HG03159 (cell line): Measurements from ENCODE around the gene ZNHIT6.

Source experiments
- ATAC-seq: cut with Tn5 transposase; IDR thresholded peaks from one replicate; pipeline ENCODE4 v1.9.1; 2021; ENCODE audit warnings: mild to moderate bottlenecking, moderate library complexity; ENCODE audit not compliant: unreplicated experiment

The ZNHIT6 gene

DNA sequence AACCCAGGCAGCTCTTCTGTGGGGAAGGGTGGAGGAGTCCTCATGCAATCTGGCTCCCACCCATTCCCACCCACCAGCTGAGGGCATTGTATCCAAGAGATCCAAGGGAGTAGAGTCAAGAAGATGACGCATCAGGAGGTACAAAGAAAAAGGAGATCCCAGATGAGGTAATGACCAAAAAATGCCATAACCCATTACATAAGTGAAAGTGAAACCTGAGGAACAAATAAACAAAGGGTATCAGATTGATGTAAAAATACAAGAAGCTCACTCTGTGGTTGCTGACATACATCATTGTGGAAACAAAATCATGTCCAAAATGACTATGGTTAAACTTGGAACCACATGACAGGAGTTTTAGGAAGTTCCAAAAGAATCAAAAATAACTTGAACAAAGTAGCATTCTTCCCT, 85.2 kb downstream of the ZNHIT6 start:
- no peak for ATAC-seq

DNA sequence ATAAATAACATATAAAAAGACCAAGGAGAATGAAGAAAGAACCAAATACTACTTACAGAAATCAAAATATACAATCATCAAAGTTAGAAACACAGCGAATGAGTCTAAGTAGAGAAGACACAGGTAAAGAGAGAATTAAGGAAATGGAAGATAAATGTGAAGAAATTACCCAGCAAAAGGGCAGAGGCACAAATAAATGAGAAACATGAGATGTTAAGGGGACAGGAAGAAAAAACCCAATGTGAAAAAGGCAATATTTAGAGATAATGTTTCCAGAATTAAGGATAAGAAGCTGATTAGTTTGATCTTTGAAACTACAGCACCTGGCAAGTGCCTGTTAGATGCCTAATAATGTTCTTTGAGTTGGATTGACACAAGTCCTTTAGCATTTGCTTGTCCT, 86.8 kb downstream of the ZNHIT6 start:
- no peak for ATAC-seq

DNA sequence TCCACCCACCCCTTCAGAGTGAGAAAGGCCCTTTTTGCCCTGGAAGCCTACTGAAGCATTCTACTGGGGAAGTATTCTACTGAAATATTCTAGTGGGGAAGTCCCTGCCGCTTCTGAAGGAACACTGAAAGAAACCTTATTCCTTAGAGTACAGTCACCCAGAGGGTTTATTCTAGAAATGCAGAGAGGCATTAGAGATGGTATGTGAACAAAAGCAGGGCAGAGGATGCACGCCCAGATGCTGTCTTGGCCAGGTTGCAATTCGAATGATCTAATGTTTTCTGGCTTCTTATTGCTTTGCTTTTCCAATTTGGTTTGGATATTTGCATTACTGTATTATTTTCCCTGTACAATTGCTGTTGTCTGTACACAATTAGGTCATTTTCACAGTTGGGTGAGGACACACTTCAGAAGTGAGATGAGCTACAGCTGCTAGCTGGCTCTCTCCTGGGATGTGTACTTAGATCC, 90.6 kb downstream of the ZNHIT6 start:
- no peak for ATAC-seq

DNA sequence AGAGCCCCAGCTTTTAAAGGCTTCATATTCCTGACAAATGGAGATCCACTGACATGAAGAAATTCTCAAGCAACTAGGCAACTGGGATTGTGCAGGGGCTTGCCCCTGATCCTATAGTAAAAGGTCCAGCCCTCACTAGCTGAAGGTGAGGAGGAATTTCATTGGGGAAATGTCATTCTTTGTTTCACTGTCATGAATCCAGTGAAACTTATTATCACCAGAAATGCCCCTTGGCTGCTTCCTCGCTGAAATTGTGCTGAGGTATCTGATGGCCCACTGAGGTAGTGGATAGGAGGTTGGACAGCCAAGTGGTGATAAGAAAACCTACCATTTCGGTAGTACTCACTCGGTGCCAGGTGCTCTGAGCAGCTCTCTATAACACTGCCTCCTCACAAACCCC, 91.5 kb downstream of the ZNHIT6 start:
- ATAC-seq, result no peak

DNA sequence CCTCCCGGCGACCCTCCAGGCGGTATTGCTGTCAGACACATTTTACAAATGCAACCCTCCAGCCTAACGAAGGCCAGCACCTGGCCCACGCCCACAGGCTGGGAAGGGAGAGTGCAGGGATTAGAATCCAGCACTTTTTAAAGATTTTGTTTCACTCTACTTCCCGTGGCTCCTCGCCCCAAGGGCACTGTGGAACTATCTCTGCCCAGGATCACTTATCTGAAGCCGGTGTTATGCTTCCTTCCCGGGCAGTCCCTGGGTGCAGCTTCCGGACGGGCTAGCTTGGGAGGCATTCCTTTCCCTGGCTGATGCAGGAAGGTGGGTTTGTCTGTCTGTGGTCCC, 91.9 kb downstream of the ZNHIT6 start:
- ATAC-seq, result no peak

DNA sequence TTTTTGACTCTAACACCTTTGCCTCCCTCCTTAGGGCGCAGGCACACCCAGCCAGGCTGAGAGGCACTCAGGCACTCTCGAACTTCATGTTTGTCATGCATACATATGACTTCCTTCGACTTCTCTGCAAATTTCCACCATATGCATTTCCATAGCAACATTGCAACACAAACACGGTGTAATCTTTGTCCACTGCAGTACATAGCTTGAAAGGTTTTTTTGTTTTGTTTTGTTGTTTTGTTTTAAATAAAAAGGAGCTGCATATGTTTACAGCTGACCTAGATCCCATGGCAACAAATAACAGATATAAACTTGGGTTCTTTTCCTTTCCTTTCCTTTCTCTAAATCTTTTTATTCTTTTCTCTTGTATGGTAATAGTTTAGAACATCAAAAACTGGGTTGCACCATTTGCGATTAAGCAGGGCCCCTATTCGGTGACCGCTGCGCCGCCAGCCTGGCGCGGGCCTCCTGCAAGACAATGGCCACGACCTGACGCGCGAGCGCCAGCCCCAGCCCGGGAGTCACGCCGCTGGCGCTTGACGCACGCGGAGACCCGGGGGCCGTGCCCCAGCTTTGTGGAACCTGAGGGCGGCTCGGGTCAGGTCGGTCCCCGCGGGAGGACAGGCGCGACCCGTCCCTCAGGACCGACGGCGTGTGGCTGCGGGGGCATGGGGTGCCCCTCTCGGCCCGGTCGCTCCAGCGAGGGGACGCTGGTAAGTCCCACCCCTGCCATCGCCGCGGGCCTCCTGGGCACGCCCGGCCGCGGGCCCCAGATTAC, 92.5 kb downstream of the ZNHIT6 start:
- no peak for ATAC-seq

DNA sequence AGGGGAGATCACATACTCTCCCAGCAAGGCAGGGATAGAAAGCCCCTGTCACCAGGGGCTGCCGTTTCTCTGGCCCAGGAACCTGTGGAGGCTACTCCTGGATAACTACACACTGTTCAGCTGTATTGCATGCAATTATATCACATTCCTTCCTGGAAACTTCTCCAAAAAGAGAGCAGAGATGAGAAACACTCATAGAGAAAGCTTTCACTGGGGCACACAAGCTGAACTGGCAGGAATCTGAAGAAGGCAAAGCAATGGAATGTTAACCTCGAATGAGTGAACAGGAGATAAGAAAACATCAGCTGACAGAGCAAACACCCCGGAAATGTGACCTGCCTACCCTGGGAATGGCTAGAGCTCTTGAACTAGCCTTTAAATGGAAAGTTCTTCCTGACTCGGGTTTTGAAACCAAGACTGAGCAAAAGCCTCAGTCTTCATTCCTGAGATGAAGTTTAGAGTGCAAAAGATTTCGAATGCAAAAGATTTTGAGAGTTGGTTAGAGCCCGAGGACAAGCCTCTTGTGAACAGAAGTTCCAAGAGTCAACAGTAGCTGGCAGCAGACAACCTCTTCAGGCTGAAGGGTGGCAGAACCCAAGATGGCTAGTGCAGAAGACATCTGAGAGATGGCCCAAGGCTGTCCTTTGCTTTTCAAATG, 95.4 kb downstream of the ZNHIT6 start:
- ATAC-seq, result no peak

DNA sequence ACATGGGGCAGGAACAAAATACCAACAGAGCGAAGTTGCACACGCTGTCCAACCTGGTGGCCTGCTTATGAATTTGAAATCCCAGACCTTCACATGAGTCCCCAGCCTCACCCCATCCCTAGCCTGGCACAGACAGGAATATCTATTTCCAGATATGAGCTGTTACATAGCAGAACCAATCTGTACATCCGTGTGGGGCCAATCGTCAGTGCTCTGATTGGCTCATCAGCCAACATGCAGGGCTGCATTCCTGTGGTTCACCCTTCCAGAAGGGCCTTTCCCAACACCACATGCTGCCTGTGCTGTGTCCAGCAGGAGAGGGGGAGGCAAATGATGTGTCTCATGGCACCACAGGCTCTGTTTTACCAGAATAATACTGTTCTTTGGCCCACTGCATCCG, 96.4 kb downstream of the ZNHIT6 start:
- no peak for ATAC-seq

DNA sequence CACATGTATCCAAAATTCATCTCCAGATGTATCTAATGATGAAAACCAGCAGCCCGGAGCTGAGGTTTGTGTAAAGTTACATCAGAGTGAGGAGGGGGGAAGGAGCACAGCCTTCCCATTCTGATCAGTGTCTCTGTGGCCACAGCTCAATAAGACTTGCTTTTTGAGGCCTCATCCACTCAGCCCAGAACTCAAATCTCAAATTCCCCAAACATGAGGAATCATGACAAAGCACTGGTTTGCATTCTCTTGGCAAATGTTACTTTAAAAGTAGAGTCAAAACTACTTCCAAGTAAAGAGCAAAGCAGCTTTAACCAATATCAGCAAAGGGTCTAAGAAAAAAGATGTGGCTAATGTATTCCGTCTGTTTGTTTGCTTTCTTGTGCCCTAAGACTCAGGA, 96.8 kb downstream of the ZNHIT6 start:
- ATAC-seq, result no peak

DNA sequence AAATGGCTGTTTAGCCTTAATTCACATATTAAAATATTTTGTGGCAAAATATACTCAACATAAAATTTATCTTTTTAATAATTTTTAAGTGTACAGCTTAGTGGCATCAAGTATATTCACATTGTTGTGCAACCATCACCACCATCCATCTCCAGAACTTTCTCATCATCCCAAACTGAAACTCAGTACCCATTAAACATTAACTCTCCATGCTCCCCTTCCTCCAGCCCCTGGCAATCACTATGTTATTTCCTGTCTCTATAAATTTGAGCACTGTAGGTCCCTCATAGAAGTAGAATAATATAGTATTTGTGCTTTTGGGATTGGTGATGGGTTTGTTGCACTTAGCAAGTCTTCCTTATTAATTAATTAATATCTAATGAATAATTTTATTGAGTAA, 98.3 kb downstream of the ZNHIT6 start:
- ATAC-seq, result no peak

DNA sequence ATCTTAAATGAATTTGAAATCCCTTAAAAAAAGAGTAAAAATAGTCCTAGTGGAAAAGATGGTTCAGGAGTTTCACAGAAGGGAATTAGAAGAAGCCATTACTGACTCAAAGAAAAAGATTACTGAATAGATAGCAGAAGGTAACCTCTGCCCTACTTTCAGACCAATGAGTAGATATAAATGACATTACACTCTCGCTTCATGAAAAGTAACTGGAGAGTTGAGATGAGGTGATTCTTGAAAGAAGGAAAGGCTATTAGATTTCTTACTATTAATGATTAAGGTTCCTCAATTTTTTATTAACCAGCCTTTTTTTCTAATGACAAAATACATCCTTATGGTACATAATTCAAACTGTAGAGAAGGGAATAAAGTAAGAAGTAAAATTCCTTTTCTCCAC, 99.4 kb downstream of the ZNHIT6 start:
- no peak for ATAC-seq

DNA sequence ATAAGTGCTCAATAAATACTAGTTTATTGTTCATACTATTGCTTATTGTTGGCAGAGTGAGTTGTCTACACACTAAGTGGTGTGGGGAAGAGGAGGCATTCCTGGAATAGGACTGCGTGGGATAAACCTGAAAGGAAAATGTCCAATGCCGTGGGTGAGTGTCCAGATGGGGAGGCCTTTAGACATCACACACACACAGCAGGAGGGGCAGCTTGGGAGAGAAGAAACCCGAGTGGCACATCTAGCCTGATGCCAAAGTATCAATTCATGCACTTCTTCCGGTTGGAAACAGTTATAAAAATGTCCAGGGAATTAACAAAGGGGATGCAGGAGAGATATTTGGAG, 100.3 kb downstream of the ZNHIT6 start:
- no peak for ATAC-seq

DNA sequence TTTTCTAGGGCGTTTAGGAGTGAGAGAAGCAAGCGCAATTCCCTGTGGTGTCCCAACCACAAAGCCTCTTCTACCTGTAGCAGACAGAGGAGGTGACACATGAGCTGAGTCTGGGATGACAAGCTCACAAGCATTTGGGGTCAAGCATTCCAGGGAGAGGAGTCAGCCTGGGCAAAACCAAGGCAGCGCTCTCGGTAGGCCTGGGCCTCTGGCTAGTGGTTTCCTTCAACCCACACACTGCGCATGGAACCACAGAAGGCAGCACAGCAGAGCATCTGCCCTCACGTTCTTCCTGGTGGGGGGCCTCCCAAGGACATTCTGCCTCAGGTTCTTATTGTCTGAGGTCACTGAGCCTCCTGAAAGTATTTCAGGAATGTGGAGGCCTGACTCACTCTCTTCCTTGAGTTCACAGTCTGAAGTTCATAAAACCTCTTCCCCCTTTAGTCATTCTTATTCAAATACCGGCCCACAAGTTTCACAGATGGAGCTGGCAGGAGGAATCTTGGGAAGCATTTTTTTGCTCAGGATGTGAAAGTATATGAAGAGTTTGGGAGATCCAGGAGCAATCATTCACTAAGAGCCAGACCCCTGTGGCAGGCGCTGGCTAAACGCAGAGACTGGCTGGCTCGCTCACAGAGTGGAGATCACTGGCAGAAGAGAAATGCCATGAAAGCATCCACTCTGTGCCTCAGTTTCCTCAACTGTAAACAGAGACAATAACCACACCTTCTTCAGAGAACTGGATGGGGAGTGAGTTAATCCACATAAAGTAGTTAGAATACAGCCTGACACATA, 100.9 kb downstream of the ZNHIT6 start:
- ATAC-seq, result no peak

DNA sequence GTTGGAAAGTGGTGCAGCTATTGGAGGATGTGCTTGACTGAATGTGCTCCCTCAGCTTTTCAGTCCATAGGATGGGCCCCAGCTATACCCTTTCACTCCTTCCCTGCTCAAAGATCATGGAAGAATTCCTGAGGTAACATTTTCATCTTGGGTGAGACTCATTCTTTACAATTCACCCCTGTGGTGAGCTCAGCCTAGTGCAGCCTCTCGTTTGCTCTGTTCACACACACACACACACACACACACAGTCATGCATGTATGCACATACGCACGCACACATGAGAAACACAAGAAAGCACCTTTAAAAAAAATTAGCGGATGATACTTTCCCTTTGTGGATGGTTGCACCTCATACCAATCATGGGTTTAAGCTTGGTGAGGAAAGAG, 101.8 kb downstream of the ZNHIT6 start:
- no peak for ATAC-seq

DNA sequence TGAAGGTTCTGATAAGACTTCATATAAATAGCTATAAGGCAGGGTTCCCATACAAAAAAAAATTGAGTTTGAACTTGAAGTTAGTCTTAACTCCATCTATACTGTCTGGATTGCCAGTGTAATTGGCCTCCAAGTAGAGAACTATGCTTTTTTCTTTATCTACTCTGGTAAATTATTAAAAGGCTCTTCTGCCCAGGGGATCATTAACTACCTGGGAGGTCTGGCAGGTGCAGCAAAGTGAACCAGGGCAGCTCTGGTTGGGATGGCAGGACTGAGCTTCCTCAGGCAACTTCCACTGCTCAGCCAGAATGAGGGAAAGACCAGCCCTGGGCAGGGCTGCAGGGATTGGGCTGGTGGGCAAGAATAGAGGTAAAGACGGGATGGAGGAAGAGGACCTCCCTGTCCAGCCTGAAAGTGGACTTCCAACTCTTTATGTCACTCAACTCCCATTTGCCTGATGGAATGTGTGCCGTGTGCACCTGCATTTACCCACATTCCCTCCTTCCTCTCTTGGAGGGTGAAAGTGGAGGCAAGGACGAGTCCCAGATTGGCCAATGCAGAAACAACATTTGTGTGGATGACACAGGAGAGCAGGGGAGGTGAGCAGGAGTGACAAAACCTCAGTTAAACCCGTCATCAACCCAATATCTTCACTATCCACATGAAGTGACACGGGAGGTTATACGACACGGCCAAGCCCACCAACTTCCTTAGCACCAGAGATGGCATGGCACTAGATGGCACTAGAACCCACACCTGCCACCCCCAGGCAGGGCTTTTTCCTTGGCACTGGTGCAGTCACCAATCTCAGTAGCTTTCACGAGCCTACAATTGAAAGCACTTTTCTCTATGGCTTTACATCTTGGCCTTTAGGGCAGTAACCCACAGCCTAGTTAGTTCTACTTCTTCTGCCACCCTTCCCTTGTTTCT, 102.5 kb downstream of the ZNHIT6 start:
- ATAC-seq, result no peak

DNA sequence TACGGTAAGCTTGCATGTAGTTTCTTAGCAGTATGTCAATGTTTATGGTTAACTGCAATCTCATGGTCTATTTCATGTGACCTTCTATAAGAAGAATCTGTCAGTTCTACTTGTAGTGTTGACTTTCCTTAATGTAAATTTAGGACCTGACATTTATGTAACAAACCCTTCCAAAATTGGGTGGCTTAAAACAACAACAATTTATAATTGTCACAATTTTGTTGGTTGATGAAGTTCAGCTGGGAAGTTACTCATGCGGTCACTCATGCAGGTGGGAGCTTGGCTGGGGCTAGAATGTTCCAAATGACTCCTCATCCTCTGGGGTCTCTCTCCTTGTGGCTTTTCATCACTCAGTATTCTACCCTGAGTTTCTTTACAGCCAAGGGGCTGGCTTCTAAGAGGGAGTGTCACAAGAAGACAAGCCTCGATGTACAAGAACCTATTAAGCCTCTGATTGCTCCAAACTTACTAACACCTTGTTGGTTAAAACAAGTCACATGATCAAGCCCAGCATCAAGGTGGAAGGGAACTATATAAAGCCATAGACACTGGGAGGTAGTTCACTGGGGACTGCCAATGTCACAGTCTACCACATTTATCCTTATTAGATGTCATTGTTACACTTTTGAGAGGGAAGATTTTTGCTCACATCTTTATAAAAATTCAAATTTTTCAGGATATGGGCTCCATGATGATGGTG, 103.8 kb downstream of the ZNHIT6 start:
- ATAC-seq, result no peak

DNA sequence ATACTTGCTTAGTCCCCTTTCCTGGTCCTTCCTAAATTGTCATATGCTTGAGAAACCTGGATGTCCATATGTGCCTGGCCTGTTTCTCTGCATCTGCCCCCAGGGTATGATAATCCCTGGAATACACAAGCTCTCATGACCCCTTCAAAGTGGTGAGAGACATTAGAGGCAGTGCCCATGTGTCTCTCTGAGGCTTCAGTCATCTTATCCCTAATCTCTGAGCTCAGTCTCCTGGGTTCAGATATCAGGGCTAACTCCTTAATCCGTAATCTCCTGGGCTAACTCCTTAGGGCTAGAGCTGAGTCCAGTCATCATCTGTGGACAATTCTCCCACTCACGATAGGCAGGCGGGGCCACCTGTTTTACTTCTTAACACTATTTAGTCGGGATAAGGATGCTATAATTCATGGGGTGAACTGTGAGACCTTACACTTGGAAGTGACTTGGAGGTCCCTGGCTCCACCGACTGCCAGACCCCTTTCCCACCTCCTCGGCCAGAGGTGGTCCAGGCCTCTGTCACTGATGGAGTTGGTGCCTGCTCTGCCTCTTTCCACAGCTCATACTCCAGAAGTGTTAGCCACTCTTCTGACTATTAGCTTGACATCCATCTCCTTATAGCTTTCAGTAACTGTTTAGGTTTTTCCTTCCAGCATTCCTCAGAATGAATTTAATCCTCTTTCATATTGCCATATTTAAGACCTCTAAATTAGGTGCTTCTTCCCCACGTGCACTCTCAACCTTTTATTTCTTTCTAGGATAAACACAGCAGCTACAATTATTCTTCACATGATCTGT, 105.0 kb downstream of the ZNHIT6 start:
- ATAC-seq, result no peak

DNA sequence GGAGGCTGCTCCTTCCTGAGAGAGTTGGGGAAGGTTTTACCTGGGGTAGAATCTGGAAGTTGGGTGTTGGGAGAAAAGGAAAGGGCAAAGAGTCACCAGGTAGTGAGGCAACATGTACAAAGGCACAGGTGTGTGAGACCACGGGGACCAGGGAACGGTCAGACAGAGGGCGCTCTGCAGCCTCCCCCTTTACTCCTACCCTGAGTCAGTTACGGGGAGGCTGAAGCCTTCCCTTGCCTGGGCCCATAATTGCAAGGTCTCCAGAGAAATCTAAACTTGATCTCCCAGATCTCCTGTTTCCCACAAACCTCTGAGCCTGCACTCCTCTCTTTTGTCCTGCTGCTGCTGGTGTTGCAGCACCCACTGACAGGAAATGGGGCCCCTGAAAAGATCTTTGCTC, 105.7 kb downstream of the ZNHIT6 start:
- ATAC-seq, result no peak

DNA sequence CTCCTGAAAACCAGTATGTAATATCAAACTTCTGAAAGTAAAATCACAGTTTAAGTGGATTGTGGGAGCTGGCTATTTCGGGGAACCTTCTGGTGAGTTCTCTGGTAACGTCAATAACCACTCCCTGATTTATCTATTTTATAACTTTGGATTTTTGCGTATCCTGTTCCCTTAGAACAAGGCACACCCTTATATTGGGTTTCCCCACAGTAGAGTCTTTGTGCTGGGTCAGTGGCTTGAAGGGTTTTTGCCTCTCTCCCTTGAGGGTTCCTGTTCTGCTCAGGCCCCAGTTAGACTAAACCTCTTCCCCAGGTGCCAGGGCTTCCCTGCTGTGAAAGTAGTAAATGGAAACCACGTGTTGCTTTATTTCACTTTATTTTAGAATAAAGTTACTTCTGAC, 106.3 kb downstream of the ZNHIT6 start:
- no peak for ATAC-seq

DNA sequence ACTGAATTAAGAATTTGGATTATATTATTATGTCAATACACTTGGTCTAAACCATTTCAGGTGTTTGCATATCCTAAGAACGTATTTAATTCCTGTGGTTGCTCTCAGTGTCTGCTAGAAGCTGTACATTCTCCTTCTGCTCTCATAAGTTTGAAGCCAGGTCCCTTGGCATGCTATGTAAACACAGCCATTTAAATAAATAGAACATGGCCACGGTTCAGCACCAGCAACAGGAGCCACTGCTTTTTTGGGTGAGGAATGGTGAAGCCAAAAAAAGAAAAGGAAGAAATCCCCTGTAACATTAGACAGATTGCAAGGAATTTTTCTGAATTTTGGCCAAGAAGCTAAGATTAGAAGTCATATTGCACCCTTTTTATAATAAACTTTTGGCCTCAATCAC, 108.6 kb downstream of the ZNHIT6 start:
- no peak for ATAC-seq
